HCEC 1CT (cell line): ENCODE measurements around the gene PIWIL4.
"Not testable (repeated sequence)": the region's sequence is repeated elsewhere in the genome, so short reads cannot be mapped to it uniquely, and the experiment has no call there.

Experiments used
- DNase-seq: peaks from one replicate; pipeline ENCODE4 v3.0.0-alpha.2; 2017

Gene PIWIL4

DNA sequence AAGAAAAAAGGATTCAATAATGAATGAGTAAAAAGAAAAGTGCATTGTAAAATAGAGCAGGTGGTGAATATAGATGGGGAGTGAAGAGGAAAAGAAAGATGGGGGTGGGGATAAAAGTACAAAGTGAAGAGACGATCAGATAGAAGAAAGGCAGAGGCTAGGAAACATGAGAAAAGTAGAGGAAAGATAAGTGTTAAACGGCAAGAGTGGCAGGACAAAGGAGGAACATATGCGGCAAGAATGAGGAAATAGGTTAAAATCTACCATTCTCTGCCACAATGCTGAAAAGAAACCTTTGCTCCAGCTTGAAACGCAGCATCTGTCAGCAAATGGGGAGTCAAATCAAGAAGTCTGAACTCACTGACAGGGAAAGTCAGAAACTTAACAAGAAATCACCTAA lies 16.7 kb upstream of the PIWIL4 start:
- DNase-seq, result no peak

GRCh38 chr11:94553938-94554337 lies 13.2 kb upstream of the PIWIL4 start:
- DNase-seq, result peak; percentile 63

DNA sequence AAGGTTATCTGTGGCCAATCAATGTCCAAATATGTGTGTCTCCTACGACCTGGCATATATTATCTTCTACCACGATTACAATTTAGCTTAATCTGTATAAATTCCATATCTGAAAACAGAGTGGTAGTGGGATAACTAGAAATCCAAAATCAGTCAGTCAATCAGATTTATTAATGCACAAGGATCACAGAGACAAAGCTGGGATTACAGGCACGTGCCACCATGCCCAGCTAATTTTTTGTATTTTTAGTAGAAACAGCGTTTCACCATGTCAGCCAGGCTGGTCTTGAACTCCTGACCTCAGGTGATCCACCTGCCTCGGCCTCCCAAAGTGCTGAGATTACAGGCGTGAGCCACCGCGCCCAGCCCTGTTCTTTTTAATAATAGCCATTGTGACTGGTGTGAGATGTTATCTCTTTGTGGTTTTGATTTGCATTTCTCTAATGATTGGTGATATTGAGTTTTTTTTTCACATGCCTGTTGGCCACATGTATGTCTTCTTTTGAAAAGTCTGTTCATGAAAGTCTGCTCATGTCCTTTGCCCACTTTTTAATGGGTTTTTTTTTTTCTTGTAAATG lies 11.3 kb upstream of the PIWIL4 start:
- DNase-seq, result not testable (repeated sequence)

GRCh38 chr11:94557421-94557820 lies 9.7 kb upstream of the PIWIL4 start:
- DNase-seq, result peak; percentile 53

DNA sequence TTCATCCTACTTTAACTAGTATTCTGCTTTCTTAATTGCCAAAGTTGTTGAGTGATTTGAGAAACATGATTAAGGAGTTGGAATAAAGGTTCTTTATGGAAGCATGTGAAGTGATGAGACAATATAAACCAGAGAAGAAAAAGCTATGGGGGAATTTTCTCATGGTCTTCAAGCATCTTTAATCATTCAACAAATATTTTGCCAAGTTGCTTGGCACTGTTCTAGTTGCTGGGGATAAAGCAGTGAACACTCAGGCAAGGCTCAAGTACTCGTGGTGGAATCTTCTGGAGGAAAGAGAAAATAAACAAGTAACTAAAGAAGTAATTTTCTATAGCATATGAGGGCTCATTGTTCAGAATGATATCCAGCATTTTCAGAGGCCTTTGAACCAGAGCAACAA lies 9.2 kb upstream of the PIWIL4 start:
- DNase-seq, result no peak

DNA sequence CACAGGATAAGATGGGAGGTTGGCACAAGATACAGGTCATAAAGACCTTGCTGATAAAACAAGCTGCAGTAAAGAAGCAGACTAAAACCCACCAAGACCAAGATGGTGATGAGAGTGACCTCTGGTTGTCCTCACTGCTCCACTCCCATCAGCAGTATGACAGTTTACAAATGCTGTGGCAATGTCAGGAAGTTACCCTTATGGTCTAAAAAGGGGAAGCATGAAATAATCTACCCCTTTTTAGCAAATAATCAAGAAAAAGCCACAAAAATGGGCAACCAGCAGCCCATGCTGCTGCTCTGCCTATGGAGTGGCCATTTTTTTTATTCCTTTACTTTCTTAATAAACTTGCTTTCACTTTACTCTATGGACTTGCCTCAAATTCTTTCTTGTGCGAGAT lies 8.7 kb upstream of the PIWIL4 start:
- no peak for DNase-seq

DNA sequence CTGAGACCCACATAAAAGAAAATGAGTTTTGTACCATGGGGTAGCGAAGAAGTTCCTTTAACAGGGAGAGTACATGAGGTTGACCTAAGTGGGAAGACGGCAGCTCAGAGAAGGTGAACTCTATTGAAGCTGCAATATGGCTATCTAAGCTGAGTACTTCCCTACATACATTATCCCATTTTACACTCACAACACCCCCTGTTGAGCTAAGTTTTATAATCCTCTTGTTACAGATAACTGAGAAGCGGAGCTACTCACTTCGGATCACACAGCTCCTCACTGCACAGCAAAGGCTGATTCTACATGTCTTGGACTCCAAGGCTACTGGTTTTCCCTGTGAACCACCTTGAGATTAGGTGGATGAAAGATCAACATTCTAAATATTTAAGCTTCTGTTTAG lies 8.2 kb upstream of the PIWIL4 start:
- no peak for DNase-seq

GRCh38 chr11:94559361-94559760 lies 7.8 kb upstream of the PIWIL4 start:
- DNase-seq, result no peak

DNA sequence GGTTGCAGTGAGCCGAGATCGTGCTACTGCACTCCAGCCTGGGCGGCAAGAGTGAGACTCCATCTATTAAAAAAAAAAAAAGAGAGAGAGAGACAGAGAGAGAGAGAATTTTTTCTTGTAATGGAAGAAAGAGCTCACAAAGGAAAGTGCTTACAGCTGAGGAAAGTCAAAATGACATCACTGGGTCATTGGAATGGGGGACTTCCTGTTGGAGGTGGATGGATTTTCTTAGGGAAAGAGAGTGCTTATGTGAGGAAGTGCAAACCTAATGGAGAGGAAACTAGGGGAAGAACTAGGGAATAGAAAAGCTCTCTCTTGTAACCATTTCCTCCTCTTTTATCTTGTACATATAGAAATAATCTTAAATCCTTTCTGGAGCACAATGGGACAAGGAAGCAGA lies 6.3 kb upstream of the PIWIL4 start:
- no peak for DNase-seq

DNA sequence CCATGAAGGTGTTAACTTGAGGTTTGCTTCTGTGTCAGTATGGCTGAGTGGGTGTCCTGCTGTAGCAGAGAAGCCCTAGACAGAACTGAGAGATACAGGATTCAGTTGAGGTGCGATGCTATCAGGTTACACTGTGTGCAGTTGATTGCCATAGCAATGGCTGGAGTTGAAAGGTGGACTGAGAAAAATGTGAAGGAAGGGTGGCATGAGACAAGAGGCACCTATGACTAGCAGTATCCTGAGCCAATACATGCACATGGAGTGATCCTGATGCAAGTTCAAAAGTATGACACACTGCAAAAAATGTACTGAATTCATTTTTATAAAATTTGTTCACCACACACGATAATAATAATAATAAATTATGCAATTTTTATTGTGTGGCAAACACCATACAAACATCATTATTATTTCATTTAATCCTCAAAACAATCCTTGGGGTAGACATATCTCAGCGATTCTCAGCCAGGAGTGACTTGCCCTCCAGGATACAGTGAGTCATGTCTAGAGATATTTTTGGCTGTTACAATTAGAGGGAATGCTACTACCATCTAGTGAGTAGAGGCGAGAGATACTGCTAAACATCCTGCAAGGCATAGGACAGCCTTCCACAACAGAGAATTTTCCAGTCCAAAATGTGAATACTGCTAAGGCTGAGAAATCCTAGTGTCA lies 3.9 kb upstream of the PIWIL4 start:
- peak; percentile 74 for DNase-seq

DNA sequence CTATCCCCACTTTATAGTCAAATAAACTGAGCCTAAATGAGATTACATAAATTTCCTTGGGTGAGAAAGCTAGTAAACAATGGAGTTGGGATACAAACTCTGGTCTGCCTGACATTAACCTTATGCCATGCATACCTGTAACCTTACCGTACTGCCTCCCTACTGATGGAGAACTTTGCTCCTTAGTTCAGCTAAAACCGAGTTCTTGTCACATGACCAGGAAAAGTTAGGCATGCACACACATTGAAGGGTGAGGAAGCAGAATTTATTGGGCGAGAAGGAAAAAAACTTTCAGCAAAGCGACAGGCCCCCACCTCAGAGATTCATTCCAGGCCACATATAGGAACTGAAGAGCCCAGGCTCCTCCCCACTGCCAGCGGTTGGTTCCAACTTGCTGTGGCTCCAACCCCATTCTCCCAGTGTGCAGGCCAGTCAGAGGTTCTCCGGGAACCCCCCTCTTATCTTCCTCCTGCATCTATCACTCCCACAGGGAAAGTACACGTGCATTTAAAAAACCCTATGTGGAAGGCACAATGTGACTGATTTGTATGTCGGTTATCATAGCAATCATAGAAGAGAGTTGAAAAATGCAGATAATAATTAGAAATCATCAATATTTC lies 3.2 kb upstream of the PIWIL4 start:
- no peak for DNase-seq

DNA sequence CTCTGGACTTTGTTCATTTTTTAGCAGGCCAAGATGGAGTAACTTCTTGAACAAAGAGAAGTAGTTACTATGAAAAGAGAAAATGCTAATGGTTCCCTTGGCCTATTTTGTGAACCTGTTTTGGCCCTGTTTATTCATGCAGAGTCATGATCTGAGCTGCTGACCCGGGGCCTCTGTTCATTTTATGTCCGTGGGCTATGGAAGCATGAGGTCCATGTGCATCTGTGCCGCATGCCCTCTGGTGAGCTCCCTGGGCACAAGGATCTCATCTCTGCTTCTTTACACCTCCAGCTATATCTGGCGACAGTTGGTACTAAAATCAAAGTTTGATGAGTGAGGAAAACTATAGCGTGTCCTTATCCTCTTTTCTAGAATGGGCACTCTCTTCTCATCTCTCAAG lies 1.0 kb downstream of the PIWIL4 start:
- no peak for DNase-seq

DNA sequence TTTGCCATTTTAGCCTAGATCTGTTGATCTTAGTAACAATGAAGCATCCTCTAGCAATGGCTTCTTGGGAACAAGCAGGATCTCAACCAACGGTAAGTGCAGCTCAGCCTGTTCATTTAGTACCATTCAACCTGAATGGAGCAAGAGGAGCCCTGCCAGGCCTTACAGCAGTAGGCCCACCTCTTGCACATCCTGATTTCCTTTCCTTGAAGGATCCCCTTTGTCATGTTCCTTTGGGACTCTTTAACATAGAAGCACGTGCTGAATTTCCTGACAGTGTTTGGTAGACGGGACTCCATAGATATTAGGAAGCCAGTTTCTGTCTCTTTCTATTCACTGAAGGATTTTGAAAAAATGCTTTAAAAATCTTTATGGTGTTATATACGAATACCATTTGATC lies 1.5 kb downstream of the PIWIL4 start:
- DNase-seq, result no peak

- DNase-seq, result not testable (repeated sequence)
Measured at GRCh38 chr11:94572975-94573374, 5.8 kb downstream of the PIWIL4 start.

- DNase-seq, result peak; percentile 18
Measured at GRCh38 chr11:94574193-94574961, 7.2 kb downstream of the PIWIL4 start.

- DNase-seq, result no peak
Measured at GRCh38 chr11:94576306-94576705, 9.1 kb downstream of the PIWIL4 start.

DNA sequence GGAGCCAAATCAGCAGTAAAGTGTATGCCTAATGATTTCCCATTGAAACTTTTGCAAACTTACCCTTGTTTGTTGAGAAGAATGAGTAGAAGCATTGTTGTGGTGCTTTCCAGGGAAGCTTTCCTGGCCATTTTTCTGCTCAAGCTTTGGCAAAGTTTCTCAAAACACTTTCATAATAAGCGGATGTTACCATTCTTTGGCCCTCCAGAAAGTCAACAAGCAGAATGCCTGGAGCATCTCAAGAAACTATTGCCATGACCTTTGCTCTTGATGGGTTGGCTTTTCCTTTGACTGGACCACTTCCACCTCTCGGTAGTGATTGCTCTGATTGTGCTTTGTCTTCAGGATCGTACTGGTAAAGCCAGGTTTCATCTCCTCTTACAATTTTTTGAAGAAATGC lies 10.7 kb downstream of the PIWIL4 start:
- DNase-seq, result no peak

GRCh38 chr11:94581926-94582325 lies 14.8 kb downstream of the PIWIL4 start:
- no peak for DNase-seq

GRCh38 chr11:94583213-94583865 lies 16.2 kb downstream of the PIWIL4 start:
- peak; percentile 11 for DNase-seq

DNA sequence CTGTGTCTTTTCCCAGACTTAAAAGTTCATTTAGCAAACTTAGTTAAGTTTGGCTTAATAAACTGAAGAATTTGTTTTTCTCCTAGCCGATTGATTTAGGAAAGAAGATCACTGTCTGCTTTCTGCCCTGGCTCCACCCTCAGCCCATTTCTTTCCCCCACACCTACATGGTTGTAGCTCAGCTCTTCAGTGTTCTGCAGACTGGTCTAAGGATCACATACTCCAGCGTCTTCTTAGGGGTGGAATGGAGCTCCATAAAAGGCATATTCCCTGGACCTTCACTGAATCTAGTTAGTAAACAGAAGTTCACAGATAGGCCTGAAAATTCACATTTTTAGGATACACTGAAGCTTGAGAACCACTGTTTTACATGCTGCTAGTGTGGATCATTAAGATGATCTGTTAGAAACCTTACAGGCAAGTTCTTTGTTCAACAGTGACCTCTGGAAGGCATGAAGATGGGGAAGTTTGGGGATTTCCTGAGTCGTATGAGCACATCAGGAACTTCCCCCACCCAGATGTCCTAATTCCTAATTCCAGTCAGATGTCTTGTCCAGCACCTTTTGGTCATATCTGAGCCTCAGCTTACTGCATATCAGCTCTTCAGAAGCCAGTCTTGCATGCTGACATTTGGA lies 16.8 kb downstream of the PIWIL4 start:
- peak; percentile 7 for DNase-seq

- DNase-seq, result no peak
Measured at GRCh38 chr11:94584978-94585377, 17.8 kb downstream of the PIWIL4 start.

DNA sequence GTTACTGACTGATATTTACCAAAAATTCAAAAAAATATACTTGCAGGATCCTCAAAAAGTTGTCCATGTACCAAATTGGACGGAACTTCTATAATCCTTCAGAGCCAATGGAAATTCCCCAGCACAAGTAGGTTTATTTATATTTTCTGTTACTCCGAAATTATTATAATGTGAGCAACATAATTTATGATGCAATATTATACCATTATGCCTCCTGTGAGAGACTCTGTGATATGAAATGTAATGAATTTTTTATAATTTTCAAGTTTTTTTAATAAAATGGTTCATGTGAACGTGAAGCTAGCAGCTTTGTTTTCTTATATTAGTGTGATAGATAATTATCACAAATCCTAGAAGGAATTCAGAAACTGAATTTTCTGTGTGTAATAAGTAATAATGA lies 18.2 kb downstream of the PIWIL4 start:
- no peak for DNase-seq

DNA sequence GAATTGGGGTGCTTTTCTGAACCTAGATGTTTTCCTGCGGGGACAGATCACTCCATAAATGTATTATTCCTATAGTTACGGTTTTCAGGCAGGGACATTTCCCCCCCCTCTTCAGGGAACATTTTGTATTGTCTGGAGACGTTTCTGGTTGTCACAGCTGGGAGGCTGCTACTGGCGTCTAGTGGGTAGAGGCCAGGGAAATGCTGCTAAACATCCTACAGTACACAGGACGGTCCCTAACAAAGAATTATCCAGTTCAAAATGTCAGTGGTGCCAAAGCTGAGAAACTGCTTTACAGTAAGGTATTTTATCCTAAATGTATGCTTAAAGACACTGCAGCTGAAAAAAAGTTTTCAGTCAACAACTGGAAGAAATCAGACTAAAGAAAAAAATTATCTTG lies 19.4 kb downstream of the PIWIL4 start:
- no peak for DNase-seq
